A549 (cell line): ENCODE results near the gene CCDC116. TPM values are rescaled to one million over a fixed set of nuclear protein-coding genes. Genes with fewer than 3 reads are reported as not detected.

Source experiments
- ATAC-seq, 2 experiments: fragments of 200-7000 bp in 1 of 2; fragments of >200 bp in 1 of 2; cut with Nextera tagmentation in 1 of 2; cut with Tn5 transposase in 1 of 2; 3 replicates each; pipeline versions ENCODE4 v1.8.0 to v1.9.1; 2018 to 2020; ENCODE audit warnings: mild to moderate bottlenecking in 1 of 2, moderate library complexity in 1 of 2
- CTCF ChIA-PET: fragments of 300-600 bp; sonication (Branson Sonifier 250); formaldehyde crosslinking; extraction: SDS; loops from one replicate; lab custom pipeline; 2021; ENCODE audit warnings: antibody characterized with exemption, inconsistent platforms; lab: Yijun Ruan, JAX
- POLR2A ChIA-PET: fragments of 350-600 bp; formaldehyde crosslinking; extraction: SDS; loops from one replicate; lab custom pipeline; 2021; ENCODE audit warnings: antibody characterized with exemption, inconsistent platforms; lab: Yijun Ruan, JAX
- DNase-seq, 2 experiments: peaks; one replicate each; pipeline versions ENCODE4 v3.0.0 to v3.0.0-alpha.2; 2011 to 2016; ENCODE audit warnings: low read depth in 1 of 2, low spot score in 1 of 2
- FAIRE-seq: peaks from 2 replicates; lab custom pipeline; 2011; peaks lifted over from hg19 to GRCh38; lab: Jason Lieb, UNC
- H3K27ac ChIP-seq, 2 experiments: fragments of >200 bp; sonication (Bioruptor Twin); formaldehyde crosslinking; 3 replicates each; pipeline ENCODE4 v1.5.1; 2016 to 2017
- H3K4me1 ChIP-seq: fragments of >200 bp; sonication (Bioruptor Twin); formaldehyde crosslinking; 3 replicates; pipeline ENCODE4 v1.6.1; 2016
- H3K4me2 ChIP-seq: fragments of >200 bp; sonication (Bioruptor Twin); formaldehyde crosslinking; 3 replicates; pipeline ENCODE4 v1.6.1; 2016
- H3K4me3 ChIP-seq: fragments of >200 bp; sonication (Bioruptor Twin); formaldehyde crosslinking; 3 replicates; pipeline ENCODE4 v1.5.1; 2016
- H3K9me3 ChIP-seq: fragments of >200 bp; sonication (Bioruptor Twin); formaldehyde crosslinking; 3 replicates; pipeline ENCODE4 v1.6.1; 2016
- BHLHE40 ChIP-seq: IDR thresholded peaks from 2 replicates; pipeline ENCODE4 v1.6.1; 2012; ENCODE audit warnings: low read depth, low read length, inconsistent platforms
- CBX2 ChIP-seq: fragments of 200-600 bp; sonication (generic); IDR thresholded peaks from 2 replicates; pipeline ENCODE4 v1.6.1; 2016; ENCODE audit warnings: low read depth, mild to moderate bottlenecking, borderline replicate concordance
- CEBPB ChIP-seq, 2 experiments: fragments of >200 bp in 1 of 2; sonication (Bioruptor Twin) in 1 of 2; formaldehyde crosslinking in 1 of 2; IDR thresholded peaks; 2 replicates each; pipeline ENCODE4 v1.6.1; 2012 to 2016
- EHF ChIP-seq: fragments of 250-450 bp; sonication (Bioruptor Pico); IDR thresholded peaks from 2 replicates; pipeline ENCODE4 v1.5.0; 2020; ENCODE audit warnings: mild to moderate bottlenecking
- EP300 ChIP-seq, 2 experiments: fragments of >200 bp; sonication (Bioruptor Twin); formaldehyde crosslinking; IDR thresholded peaks; 2 replicates in 1 of 2; 3 replicates in 1 of 2; pipeline ENCODE4 v1.6.1; 2016 to 2017
- ESRRA ChIP-seq: fragments of 150-350 bp; IDR thresholded peaks from 2 replicates; pipeline ENCODE4 v1.6.1; 2014; ENCODE audit warnings: mild to moderate bottlenecking, low read length, borderline replicate concordance
- FOSB ChIP-seq: fragments of 250-450 bp; sonication (Bioruptor Pico); IDR thresholded peaks from 2 replicates; pipeline ENCODE4 v1.5.0; 2020; ENCODE audit warnings: mild to moderate bottlenecking, moderate library complexity
- FOXS1 ChIP-seq: fragments of 250-450 bp; sonication (Bioruptor Pico); IDR thresholded peaks from 2 replicates; pipeline ENCODE4 v1.5.0; 2020; ENCODE audit warnings: mild to moderate bottlenecking, moderate library complexity
- GATA3 ChIP-seq: IDR thresholded peaks from 2 replicates; pipeline ENCODE4 v1.6.1; 2012; ENCODE audit warnings: borderline replicate concordance
- HDAC2 ChIP-seq: fragments of 200-600 bp; sonication (generic); IDR thresholded peaks from 2 replicates; pipeline ENCODE4 v1.6.1; 2016
- HEYL ChIP-seq: fragments of 250-450 bp; sonication (Bioruptor Pico); IDR thresholded peaks from 2 replicates; pipeline ENCODE4 v1.8.0; 2021; ENCODE audit warnings: mild to moderate bottlenecking, moderate library complexity
- KDM1A ChIP-seq: fragments of 200-600 bp; sonication (generic); IDR thresholded peaks from 2 replicates; pipeline ENCODE4 v1.6.1; 2016; ENCODE audit warnings: low read depth, mild to moderate bottlenecking
- MAFK ChIP-seq: fragments of 450-650 bp; IDR thresholded peaks from 2 replicates; pipeline ENCODE4 v1.6.1; 2014; ENCODE audit not compliant: partially characterized antibody
- MAX ChIP-seq: IDR thresholded peaks from 2 replicates; pipeline ENCODE4 v1.6.1; 2012
- MAZ ChIP-seq: fragments of 150-350 bp; IDR thresholded peaks from 2 replicates; pipeline ENCODE4 v1.6.1; 2014; ENCODE audit warnings: antibody characterized with exemption, low read depth, low read length, borderline replicate concordance
- MYC ChIP-seq: IDR thresholded peaks from 2 replicates; pipeline ENCODE4 v1.6.1; 2012; ENCODE audit warnings: mild to moderate bottlenecking, inconsistent platforms, low read length, improper control_type of control experiment, borderline replicate concordance
- NFE2L2 ChIP-seq: fragments of 150-350 bp; conservative IDR thresholded peaks from 2 replicates; pipeline ENCODE4 v1.6.1; 2014; ENCODE audit warnings: low read length
- NR3C1 ChIP-seq: fragments of >200 bp; sonication (Bioruptor Twin); formaldehyde crosslinking; IDR thresholded peaks from 3 replicates; pipeline ENCODE4 v1.6.1; 2017
- PHF8 ChIP-seq: fragments of 200-600 bp; sonication (generic); IDR thresholded peaks from 2 replicates; pipeline ENCODE4 v1.6.1; 2016; ENCODE audit warnings: low read depth, mild to moderate bottlenecking, antibody characterized with exemption, moderate library complexity, borderline replicate concordance
- POLR2AphosphoS2 ChIP-seq: conservative IDR thresholded peaks from 2 replicates; pipeline ENCODE4 v1.6.1; 2012; ENCODE audit warnings: low read length, improper control_type of control experiment, inconsistent platforms
- RARB ChIP-seq: fragments of 250-450 bp; sonication (Bioruptor Pico); IDR thresholded peaks from 2 replicates; pipeline ENCODE4 v1.8.0; 2021; ENCODE audit warnings: mild to moderate bottlenecking, moderate library complexity
- RCOR1 ChIP-seq: fragments of 150-350 bp; IDR thresholded peaks from 2 replicates; pipeline ENCODE4 v1.6.1; 2014; ENCODE audit warnings: antibody characterized with exemption, low read length, low read depth
- REST ChIP-seq: fragments of 200-600 bp; sonication (generic); IDR thresholded peaks from 2 replicates; pipeline ENCODE4 v1.6.1; 2016; ENCODE audit warnings: antibody characterized with exemption, mild to moderate bottlenecking, moderate library complexity
- RNF2 ChIP-seq: fragments of 200-600 bp; sonication (generic); IDR thresholded peaks from 2 replicates; pipeline ENCODE4 v1.6.1; 2016; ENCODE audit warnings: low read depth, mild to moderate bottlenecking, antibody characterized with exemption, moderate library complexity, borderline replicate concordance
- SREBF2 ChIP-seq: fragments of 450-650 bp; IDR thresholded peaks from 2 replicates; pipeline ENCODE4 v1.6.1; 2014; ENCODE audit warnings: mild to moderate bottlenecking, moderate library complexity
- TFCP2L1 ChIP-seq: fragments of 250-450 bp; sonication (Bioruptor Pico); IDR thresholded peaks from 2 replicates; pipeline ENCODE4 v1.5.0; 2021; ENCODE audit warnings: mild to moderate bottlenecking
- TP53 ChIP-seq: fragments of 250-450 bp; sonication (Bioruptor Pico); IDR thresholded peaks from 2 replicates; pipeline ENCODE4 v1.5.0; 2021; ENCODE audit warnings: mild to moderate bottlenecking, moderate library complexity
- ZC3H11A ChIP-seq: fragments of 450-650 bp; IDR thresholded peaks from 2 replicates; pipeline ENCODE4 v1.6.1; 2014; ENCODE audit warnings: antibody characterized with exemption, mild to moderate bottlenecking
- ZFP36 ChIP-seq: fragments of 450-650 bp; IDR thresholded peaks from 2 replicates; pipeline ENCODE4 v1.6.1; 2014; ENCODE audit warnings: borderline replicate concordance; ENCODE audit not compliant: partially characterized antibody
- ZNF302 ChIP-seq: fragments of 250-450 bp; sonication (Bioruptor Pico); IDR thresholded peaks from 2 replicates; pipeline ENCODE4 v1.9.0; 2021; ENCODE audit warnings: inconsistent platforms, mild to moderate bottlenecking, moderate library complexity
- ZSCAN20 ChIP-seq: fragments of 250-450 bp; sonication (Bioruptor Pico); IDR thresholded peaks from 2 replicates; pipeline ENCODE4 v1.8.0; 2022; ENCODE audit warnings: mild to moderate bottlenecking, moderate library complexity
- WGBS: methylation state at CpG from one replicate; pipeline ENCODE4 v1.1.6; 2017; ENCODE audit errors: missing lambda C conversion rate; 5-methylcytosine and 5-hydroxymethylcytosine counted together
- polyA plus RNA-seq, 4 experiments: library from polyadenylated mRNA; depleted of rRNA in 3 of 4; stranded (reverse); fragments of >200 nt; fragmentation: RNase III in 1 of 4; extraction: RNeasy Plus Mini Kit Qiagen cat#74134 plus additional on column Dnase treatment in 1 of 4; gene quantifications; 2 replicates in 3 of 4; 3 replicates in 1 of 4; pipeline ENCODE4 v1.2.3, GENCODE V29; 2011 to 2017
- TF ChIP-seq, protein P1 (sequence below): fragments of 250-450 bp; sonication (Bioruptor Pico); IDR thresholded peaks from 2 replicates; pipeline ENCODE4 v1.5.0; 2020; ENCODE audit warnings: low read depth, mild to moderate bottlenecking, moderate library complexity

The CCDC116 gene
- polyA plus RNA-seq, 2 of the 4 experiments (the other 2 are of a cell fraction) = 0.06 TPM; not detected in 1

DNA sequence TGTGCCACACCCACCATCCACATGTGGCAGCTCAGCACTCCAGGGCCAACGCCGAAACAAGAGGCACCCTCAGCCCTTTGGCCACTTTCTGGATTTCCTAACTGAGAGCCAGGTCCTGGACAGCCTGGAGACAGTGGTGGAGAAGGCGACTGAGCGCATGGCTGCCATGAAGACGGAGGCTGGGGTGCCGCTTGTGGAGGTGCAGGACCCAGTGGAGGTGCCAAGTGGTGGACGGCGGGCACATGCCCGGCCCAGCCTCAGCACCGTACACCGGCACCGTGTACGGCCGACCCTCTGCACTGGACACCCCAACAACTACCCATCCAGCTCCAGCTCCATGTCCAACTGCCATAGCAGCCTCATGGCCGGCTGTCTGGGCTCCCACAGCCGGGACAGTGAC lies 1.5 kb downstream of the CCDC116 start:
- no peak overlapping the region for H3K4me3 ChIP-seq
- FAIRE-seq (no peak), ATAC-seq (no peak)
- H3K9me3 ChIP-seq = no peaks in the 10 kb centered on the region
- POLR2A ChIA-PET = no interaction called here
- TF ChIP-seq ZSCAN20 (CRISPR knock-in tag) (no peak), TFCP2L1 (CRISPR knock-in tag) (no peak), HEYL (no peak), EP300 (IDR thresholded peaks at IDR 0.05) (no peak), PHF8 (no peak), KDM1A (no peak), ZNF302 (CRISPR knock-in tag) (no peak), BHLHE40 (no peak), GATA3 (no peak), ZFP36 (no peak), SREBF2 (no peak), NFE2L2 (no peak), MAFK (no peak), RCOR1 (no peak), HDAC2 (no peak), TP53 (no peak), CEBPB (IDR thresholded peaks at IDR 0.05) (no peak), FOSB (CRISPR knock-in tag) (no peak)
- TF ChIP-seq, protein P1, sequence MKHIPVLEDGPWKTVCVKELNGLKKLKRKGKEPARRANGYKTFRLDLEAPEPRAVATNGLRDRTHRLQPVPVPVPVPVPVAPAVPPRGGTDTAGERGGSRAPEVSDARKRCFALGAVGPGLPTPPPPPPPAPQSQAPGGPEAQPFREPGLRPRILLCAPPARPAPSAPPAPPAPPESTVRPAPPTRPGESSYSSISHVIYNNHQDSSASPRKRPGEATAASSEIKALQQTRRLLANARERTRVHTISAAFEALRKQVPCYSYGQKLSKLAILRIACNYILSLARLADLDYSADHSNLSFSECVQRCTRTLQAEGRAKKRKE = no peak
- TF ChIP-seq, all 56 proteins: peak for 0
- DNase-seq = no peak
- H3K4me2 ChIP-seq = no peak overlapping the region
- CTCF ChIA-PET = interaction anchor here (0.9 to 9.7 kb wide), 3 partner anchors 7 to 14 kb away, joined by 3 to 133 read pairs (median 21); partner anchors contain the start of gene SDF2L1
- H3K27ac ChIP-seq = no peak overlapping the region
- WGBS = 85% methylated on average over 8 of the region's 16 CpGs
- H3K4me1 ChIP-seq = no peaks in the 10 kb centered on the region

DNA sequence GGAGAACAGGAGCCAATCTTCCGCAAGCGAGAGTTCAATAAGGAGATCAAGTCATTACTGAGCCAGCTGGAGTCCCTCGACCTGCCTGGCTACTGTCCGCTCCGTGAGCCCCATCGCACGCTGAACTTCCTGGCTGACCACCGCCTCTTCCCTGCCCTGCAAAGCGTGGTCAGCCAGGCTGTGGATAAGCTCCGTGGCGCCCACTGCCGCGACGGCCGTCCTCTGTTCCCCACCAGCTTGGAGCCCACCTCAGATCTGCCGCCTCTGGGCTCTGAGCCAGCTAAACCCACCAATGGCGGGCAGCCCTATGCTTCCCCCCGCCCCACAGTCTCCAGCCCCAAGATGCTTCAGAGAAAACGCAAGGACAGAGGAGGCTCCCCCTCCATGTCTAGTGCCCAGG lies 2.3 kb downstream of the CCDC116 start:
- Histone ChIP-seq H3K4me2 (no peak overlapping the region), H3K4me3 (no peak overlapping the region), H3K4me1 (no peaks in the 10 kb centered on the region), H3K27ac (no peak overlapping the region)
- ChIA-PET POLR2A (no interaction called here), CTCF (interaction anchor here (0.6 to 9.7 kb wide), 5 partner anchors 6 to 372 kb away, joined by 3 to 133 read pairs (median 11); partner anchors contain the start of gene SDF2L1)
- no peak for ATAC-seq
- 80% methylated on average over 17 of the region's 19 CpGs for WGBS
- no peak for TF ChIP-seq POLR2AphosphoS2
- no peak for TF ChIP-seq MAFK
- TF ChIP-seq, protein P1 = no peak
- no peak for TF ChIP-seq RARB
- no peak for TF ChIP-seq SREBF2
- no peak for TF ChIP-seq KDM1A
- TF ChIP-seq EHF (CRISPR knock-in tag) = no peak
- TF ChIP-seq CBX2 = no peak
- TF ChIP-seq NR3C1 = no peak
- no peak for TF ChIP-seq MAZ
- no peak for TF ChIP-seq GATA3
- no peak for TF ChIP-seq MAX
- no peak for TF ChIP-seq MYC
- TF ChIP-seq ZC3H11A = no peak
- TF ChIP-seq ESRRA = no peak
- no peak for TF ChIP-seq RNF2
- no peak for TF ChIP-seq ZFP36
- TF ChIP-seq FOXS1 (CRISPR knock-in tag) = no peak
- no peak for TF ChIP-seq REST
- TF ChIP-seq, all 56 proteins: peak for 0
- FAIRE-seq = no peak
- H3K9me3 ChIP-seq = no peaks in the 10 kb centered on the region
- no peak for DNase-seq
